Stomach smooth muscle (tissue), 2 donors: Measurements from ENCODE around the gene PRR7.

Experiments
- H3K27ac ChIP-seq: one replicate; pipeline ENCODE4 v1.7.0; 2013; ENCODE audit warnings: mild to moderate bottlenecking, low read length, inconsistent platforms
- H3K27me3 ChIP-seq, 2 donors: one replicate each; pipeline ENCODE4 v1.7.0; 2013; ENCODE audit warnings: low read length in 2 of 2; ENCODE audit not compliant: insufficient read depth in 2 of 2, control insufficient read depth in 1 of 2
- H3K36me3 ChIP-seq, 2 donors: one replicate each; pipeline ENCODE4 v1.7.0; 2013; ENCODE audit warnings: low read length in 2 of 2; ENCODE audit not compliant: control insufficient read depth in 2 of 2, insufficient read depth in 2 of 2
- H3K4me1 ChIP-seq: one replicate; pipeline ENCODE4 v1.7.0; 2013; ENCODE audit warnings: low read length; ENCODE audit not compliant: control insufficient read depth, insufficient read depth
- H3K4me3 ChIP-seq, 2 donors: one replicate each; pipeline ENCODE4 v1.7.0; 2013; ENCODE audit warnings: low read length in 2 of 2
- H3K9ac ChIP-seq, 2 donors: one replicate each; pipeline ENCODE4 v1.7.0; 2013; ENCODE audit warnings: low read length in 2 of 2, mild to moderate bottlenecking in 1 of 2
- H3K9me3 ChIP-seq, 2 donors: one replicate each; pipeline ENCODE4 v1.7.0; 2013; ENCODE audit warnings: low read length in 2 of 2; ENCODE audit not compliant: control insufficient read depth in 2 of 2
- donor health status: healthy.
- donor health status: Pancreatic carcinoma.

Gene PRR7

DNA sequence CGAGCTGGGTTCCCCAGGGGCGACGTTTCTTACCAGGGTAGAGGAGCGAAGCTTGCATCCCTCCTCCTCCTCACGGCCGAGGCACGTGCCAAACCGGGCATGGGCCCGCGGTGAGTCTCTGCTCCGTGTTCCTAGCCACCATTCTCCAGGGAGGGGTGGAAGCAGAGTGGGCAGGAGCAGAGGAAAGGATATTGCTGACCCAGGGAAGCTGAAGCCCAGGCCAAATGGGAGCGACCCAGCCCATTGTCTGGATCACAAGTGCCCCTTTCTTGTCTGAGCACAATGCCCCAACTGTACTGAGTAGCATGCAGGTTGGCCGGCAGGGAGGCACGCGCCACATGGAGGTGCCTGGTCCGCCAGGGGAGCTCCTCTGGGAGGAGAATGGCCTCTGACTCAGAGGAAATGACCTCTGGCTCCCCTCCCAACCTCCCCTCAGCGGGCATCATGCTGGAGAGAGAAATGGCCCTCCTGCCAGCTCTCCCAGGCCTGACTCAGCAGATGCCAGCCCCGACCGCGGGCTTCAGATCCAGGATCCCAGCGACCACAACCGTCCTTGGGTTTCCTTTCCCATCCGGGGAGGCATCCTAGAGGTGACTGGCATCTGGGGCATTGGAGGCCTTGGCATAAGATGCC is 1.1 kb downstream of the PRR7 start:
- H3K4me1 ChIP-seq = peaks cover 21% of the 10 kb centered on the region
- no peak overlapping the region for H3K27ac ChIP-seq
- peak overlapping the region in 1 of 2 donors; percentile 29 for H3K4me3 ChIP-seq
- H3K27me3 ChIP-seq = peaks cover 12 to 28% of the 10 kb centered on the region in 2 donors
- H3K36me3 ChIP-seq = no peaks in the 10 kb centered on the region
- H3K9me3 ChIP-seq = no peaks in the 10 kb centered on the region
- no peak overlapping the region for H3K9ac ChIP-seq

DNA sequence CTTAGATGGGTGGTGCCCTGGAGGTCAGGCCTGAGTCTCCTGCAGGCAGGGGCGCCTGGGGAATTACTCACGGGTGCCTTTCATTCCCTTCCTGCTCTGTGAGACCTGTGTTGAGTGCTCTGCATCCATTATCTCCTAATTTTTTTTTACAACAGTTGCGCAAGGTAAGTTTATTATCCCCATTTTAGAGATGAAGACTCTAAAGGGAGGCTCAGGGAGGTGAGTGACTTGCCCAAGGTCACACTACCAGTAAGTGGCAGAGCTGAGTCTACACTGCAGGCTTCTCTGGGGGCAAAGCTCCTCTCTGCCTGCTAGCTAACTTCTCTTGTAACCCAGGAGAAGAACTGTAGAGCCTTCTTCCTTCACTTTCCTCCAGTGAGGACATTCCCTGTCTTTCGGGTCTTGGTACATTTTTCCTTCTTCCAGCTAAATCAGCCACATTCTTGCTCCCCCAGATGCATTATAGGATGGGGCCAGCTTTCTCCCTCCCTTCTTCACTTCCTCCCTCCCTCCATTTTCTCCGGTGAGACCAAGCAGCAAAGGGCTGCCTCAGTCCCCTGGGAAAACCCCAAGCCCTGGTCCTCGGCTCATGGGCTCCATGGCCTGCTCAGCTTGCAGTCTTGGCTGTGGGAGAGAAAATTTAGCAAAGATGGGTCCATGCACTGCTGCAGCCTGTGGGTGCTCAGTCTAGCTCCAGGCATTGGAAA is 1.8 kb downstream of the PRR7 start:
- Histone ChIP-seq H3K27me3 (peaks cover 12 to 31% of the 10 kb centered on the region in 2 donors), H3K4me3 (no peak overlapping the region), H3K36me3 (no peaks in the 10 kb centered on the region), H3K27ac (no peak overlapping the region), H3K9ac (no peak overlapping the region), H3K4me1 (peaks cover 22% of the 10 kb centered on the region), H3K9me3 (no peaks in the 10 kb centered on the region)

DNA sequence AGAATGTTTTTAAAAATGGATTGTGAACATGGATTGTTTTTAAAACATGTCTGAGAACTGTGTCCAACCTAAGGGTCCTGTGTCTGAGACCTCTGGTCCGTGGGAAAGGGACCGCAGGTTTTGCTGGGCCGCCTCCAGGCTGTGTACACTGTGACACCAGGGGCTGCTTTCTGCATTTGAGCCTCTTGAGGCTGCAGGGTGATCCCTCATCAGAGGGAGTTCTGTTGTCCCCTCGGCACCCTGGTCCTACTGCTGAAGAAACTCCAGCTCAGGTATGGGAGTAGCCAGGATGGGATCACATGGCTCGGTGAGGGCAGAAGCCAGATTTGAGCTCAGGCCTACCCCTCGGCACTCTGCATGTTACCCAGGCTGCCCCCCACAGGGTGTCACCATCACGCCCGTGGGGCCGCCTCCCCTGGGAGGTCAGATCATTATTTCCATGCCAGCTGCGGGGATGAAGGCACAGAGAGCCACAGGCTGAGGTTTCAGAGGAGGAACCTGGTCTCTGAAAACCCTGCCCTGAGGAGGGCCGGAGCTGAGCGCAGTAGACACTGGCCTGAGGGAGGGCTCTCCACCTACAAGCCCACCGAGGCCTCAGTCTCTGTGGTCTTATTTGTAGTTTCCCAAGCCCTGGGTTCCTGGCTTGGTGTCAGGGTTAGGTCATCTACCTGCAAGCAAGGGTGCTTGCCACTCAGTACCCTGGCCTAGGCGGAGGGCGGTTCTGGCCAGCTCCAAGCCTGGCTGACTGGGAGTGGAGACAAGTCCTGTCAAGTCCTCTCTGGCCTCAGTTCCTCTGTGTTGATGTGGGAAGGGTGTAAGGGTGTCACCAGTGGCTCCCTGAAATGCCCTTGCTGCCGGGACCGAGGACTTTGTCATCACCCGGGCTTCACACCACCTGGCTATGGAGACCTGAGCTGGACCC is 2.8 kb downstream of the PRR7 start:
- Histone ChIP-seq H3K9ac (no peak overlapping the region), H3K9me3 (no peaks in the 10 kb centered on the region), H3K36me3 (no peaks in the 10 kb centered on the region), H3K27ac (no peak overlapping the region), H3K4me1 (peaks cover 31% of the 10 kb centered on the region), H3K4me3 (no peak overlapping the region), H3K27me3 (peaks cover 12 to 35% of the 10 kb centered on the region in 2 donors)

DNA sequence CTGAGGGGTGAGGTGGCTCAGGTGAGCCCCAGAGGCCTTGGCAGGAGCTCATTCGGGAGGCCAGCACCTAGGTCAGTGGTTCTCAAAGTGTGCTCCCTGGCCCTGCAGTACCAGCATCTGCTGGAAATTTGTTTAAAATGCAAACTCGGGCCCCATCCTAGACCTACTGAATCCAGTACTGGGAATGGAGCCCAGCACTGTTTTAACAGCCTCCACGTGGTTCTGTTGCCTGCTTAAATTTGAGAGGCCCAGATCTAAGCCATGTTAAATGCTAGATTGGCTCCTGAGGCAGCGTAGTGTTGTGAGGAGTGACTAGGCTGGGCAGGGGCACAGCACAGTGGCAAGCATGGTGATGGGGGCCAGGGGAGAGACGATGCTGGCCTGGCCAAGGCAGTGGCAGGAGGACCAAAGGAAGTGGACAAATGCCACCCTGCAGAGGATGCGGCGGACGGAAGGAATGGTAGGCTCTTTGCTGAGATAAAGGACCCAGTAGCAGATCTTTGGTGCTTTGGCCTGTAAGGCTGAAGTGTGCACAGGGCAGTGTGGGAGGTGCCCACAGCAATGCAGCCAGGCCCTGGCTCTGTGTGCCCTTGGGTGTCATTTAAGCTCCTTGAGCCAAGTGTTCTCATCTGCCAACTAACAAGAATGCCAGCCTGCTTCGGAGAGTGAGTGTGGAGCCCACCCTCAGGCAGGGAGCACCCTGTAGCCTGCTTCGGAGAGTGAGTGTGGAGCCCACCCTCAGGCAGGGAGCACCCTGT is 4.2 kb downstream of the PRR7 start:
- peaks cover 12 to 35% of the 10 kb centered on the region in 2 donors for H3K27me3 ChIP-seq
- H3K4me3 ChIP-seq = no peak overlapping the region
- no peak overlapping the region for H3K9ac ChIP-seq
- H3K36me3 ChIP-seq = no peaks in the 10 kb centered on the region
- peaks cover 43% of the 10 kb centered on the region for H3K4me1 ChIP-seq
- no peaks in the 10 kb centered on the region for H3K9me3 ChIP-seq
- H3K27ac ChIP-seq = no peak overlapping the region

DNA sequence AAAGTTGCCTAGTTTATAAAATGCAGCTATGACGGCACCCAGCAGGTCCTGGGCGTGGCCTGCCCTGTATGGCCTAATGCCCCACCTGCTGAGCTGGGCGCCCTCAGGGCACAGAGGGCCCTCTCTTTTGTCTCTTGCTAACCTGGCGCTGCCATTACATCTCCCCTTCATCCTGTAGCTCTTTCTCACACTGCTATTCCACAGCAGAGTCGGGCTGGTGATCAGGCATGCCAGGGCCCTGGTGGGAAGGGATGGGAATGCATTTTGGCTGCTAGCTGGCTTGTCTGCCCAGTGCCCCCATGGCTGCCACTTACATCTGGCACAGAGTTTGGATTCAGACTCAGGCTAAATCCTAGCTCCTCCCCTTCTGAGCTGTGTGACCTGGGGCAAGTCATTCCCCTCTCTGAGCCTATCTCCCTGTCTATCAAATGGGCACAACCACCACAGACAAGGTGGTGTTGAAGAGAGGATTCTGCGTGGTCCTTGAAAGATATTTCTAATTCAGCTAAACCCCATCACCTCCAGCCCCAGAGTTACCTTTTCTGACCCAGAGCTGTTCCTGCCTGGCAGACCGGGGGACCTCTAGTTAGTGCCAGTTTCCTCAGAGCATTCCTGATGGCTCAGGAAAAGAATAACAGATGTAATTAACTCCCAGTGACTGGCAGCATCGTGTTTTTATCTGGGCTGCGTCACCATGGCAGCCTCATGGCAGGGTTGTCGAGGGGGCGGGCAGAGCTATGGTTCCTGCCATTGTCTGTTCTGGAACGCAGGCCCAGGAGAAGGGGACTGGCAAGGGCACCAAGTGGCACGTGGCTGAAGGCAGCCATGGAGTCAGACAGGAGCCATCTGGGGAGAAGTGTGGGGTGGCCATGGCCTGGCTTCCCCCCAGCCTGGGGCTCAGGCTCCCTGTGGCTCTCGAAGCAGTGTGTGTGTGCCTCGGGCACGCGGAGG is 6.3 kb downstream of the PRR7 start:
- peaks cover 42% of the 10 kb centered on the region for H3K4me1 ChIP-seq
- H3K4me3 ChIP-seq = no peak overlapping the region
- H3K36me3 ChIP-seq = no peaks in the 10 kb centered on the region
- H3K27ac ChIP-seq = no peak overlapping the region
- H3K27me3 ChIP-seq = peaks cover 9 to 31% of the 10 kb centered on the region in 2 donors
- H3K9me3 ChIP-seq = no peaks in the 10 kb centered on the region
- no peak overlapping the region for H3K9ac ChIP-seq

DNA sequence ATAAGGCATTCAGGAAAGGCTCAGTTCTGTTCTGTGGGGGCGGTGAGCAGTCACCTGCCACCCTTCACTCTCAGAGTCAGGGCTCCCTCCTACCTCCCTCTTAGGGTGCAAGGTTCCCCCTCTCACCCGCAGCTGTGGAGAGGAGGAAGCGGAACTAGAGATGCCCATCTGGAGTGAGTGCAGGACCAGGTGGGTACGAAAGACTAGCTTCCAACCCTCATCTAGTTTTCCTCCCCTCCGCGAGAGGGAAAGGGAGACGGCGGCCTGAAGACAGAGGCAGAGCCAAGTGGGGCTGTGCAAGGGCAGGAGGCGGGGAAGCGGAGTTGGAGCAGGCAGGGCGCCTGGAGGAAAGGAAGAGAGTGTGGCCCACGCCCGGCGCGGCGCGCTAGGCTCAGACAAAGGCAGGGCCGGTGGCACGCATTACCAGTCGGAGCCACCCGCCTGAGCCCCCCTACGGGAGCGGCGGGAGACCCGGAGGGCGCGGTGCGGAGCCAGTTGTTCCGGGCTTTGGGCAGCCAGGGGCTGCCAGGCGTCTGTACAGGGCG is 7.3 kb downstream of the PRR7 start:
- Histone ChIP-seq H3K27ac (no peak overlapping the region), H3K36me3 (peaks cover 0 to 6% of the 10 kb centered on the region in 2 donors), H3K4me1 (peaks cover 39% of the 10 kb centered on the region), H3K27me3 (peaks cover 7 to 22% of the 10 kb centered on the region in 2 donors), H3K4me3 (peak overlapping the region; percentile 29 to 80), H3K9ac (peak overlapping the region; percentile 37 to 47), H3K9me3 (no peaks in the 10 kb centered on the region)

DNA sequence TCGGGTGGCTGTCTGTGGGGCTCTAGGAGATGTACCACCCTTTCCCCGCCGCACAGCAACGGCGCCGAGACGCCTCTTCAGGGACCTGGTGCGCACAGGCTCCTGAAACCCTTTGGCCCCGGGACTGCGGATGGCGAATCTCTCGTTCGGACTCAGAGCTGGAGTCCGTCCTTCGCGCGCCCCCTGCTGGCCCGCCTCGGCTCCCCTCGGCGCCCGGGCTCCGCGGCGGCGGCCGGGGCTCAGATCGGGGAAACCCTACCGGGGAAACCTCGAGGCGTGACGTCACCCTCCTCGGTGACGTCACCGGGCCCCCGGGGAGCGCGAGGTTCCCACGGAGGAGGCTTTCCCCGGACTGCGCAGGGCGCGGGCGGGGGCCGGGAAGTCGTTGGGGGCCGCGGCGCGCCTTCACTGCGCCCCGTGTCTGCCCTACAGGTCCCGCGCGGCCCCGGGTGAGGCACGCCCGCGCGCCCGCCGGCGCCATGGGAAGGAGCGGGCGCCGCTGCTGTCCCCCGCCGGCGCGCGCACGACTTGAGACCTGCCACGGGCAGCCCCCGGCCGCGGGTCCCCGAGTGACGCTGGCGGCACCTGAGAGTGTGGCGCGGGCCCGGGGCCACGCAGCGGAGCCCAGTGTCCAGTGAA is 7.9 kb downstream of the PRR7 start:
- Histone ChIP-seq H3K4me1 (peaks cover 39% of the 10 kb centered on the region), H3K9me3 (no peaks in the 10 kb centered on the region), H3K27me3 (peaks cover 7 to 17% of the 10 kb centered on the region in 2 donors), H3K27ac (peak overlapping the region; percentile 37), H3K36me3 (peaks cover 0 to 10% of the 10 kb centered on the region in 2 donors), H3K9ac (peak overlapping the region; percentile 37 to 42), H3K4me3 (peak overlapping the region; percentile 70 to 80)

DNA sequence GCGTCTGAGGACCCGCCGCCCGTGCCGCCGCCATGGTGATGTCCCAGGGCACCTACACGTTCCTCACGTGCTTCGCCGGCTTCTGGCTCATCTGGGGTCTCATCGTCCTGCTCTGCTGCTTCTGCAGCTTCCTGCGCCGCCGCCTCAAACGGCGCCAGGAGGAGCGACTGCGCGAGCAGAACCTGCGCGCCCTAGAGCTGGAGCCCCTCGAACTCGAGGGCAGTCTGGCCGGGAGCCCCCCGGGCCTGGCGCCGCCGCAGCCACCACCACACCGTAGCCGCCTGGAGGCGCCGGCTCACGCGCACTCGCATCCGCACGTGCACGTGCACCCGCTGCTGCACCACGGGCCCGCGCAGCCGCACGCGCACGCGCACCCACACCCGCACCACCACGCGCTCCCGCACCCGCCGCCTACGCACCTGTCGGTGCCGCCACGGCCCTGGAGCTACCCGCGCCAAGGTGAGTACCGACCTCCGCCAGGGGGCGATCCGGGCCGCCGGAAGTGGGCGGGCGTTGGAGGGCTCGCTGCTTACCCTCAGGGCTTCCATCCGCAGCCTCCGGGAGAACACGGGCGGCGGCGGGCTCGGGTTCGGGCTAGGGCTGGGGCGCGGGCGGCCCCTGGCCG is 8.5 kb downstream of the PRR7 start:
- Histone ChIP-seq H3K4me3 (peak overlapping the region; percentile 70 to 80), H3K27ac (peak overlapping the region; percentile 41), H3K9me3 (no peaks in the 10 kb centered on the region), H3K27me3 (peaks cover 7 to 11% of the 10 kb centered on the region in 2 donors), H3K4me1 (peaks cover 39% of the 10 kb centered on the region), H3K9ac (peak overlapping the region; percentile 42 to 53), H3K36me3 (peaks cover 0 to 12% of the 10 kb centered on the region in 2 donors)
